IMR-90 (cell line): ENCODE data around the gene TPST1. TPM values are rescaled to one million over a fixed set of nuclear protein-coding genes. Genes with fewer than 3 reads are reported as not detected.

Experiments used
- BHLHE40 ChIP-seq: fragments of 150-350 bp; IDR thresholded peaks from 2 replicates; pipeline ENCODE4 v1.6.1; 2016; ENCODE audit warnings: mild to moderate bottlenecking, low read depth, low read length
- CEBPB ChIP-seq: IDR thresholded peaks from 2 replicates; pipeline ENCODE4 v1.6.1; 2012; ENCODE audit warnings: low read depth, low read length, improper control_type of control experiment
- CHD1 ChIP-seq: IDR thresholded peaks from 2 replicates; pipeline ENCODE4 v1.6.1; 2012; ENCODE audit warnings: low read depth, low read length, improper control_type of control experiment
- CTCF ChIP-seq: conservative IDR thresholded peaks from 2 replicates; pipeline ENCODE4 v1.5.1; 2012; ENCODE audit warnings: mild to moderate bottlenecking, low read depth, low read length, improper control_type of control experiment
- MXI1 ChIP-seq: IDR thresholded peaks from 2 replicates; pipeline ENCODE4 v1.6.1; 2012; ENCODE audit warnings: low read depth, mild to moderate bottlenecking, low read length, moderate library complexity, borderline replicate concordance
- NFE2L2 ChIP-seq: fragments of 150-350 bp; IDR thresholded peaks from 2 replicates; pipeline ENCODE4 v1.6.1; 2016; ENCODE audit warnings: low read depth, mild to moderate bottlenecking, low read length
- RCOR1 ChIP-seq: IDR thresholded peaks from 2 replicates; pipeline ENCODE4 v1.6.1; 2012; ENCODE audit warnings: mild to moderate bottlenecking, low read length, improper control_type of control experiment; ENCODE audit not compliant: insufficient replicate concordance
- polyA plus RNA-seq, 3 experiments: library from polyadenylated mRNA; depleted of rRNA; stranded (reverse); fragments of >200 nt; gene quantifications; 2 replicates each; pipeline ENCODE4 v1.2.3, GENCODE V29; 2012; ENCODE audit warnings: low replicate concordance in 1 of 3
- total RNA-seq: library from RNA; depleted of rRNA; stranded (reverse); fragments of >200 nt; gene quantifications from 2 replicates; pipeline ENCODE4 v1.2.3, GENCODE V29; 2012

TPST1 gene
- total and polyA plus RNA-seq, 2 of the 4 experiments (the other 2 are of a cell fraction): 37.7 to 58.6 TPM

GRCh38 chr7:66207540-66207939 lies 2.4 kb downstream of the TPST1 start (continued):
- TF ChIP-seq CTCF: no peak
- no peak for TF ChIP-seq RCOR1
- no peak for TF ChIP-seq MXI1
- TF ChIP-seq BHLHE40: no peak
- no peak for TF ChIP-seq CEBPB
- TF ChIP-seq CHD1: no peak
- TF ChIP-seq NFE2L2: no peak
